Glutamatergic neuron (in vitro differentiated cells): Measurements from ENCODE around the gene IYD. TPM values are rescaled to one million over a fixed set of nuclear protein-coding genes. Genes with fewer than 3 reads are reported as not detected.

Experiments
- DNase-seq: peaks from one replicate; pipeline ENCODE4 v3.0.0; 2022
- H3K27ac Mint-ChIP-seq: one replicate; pipeline ENCODE4 v1.8.0; 2020; ENCODE audit warnings: mild to moderate bottlenecking, mixed read lengths, inconsistent platforms; ENCODE audit not compliant: unreplicated experiment
- H3K27me3 Mint-ChIP-seq: one replicate; pipeline ENCODE4 v1.8.0; 2020; ENCODE audit warnings: mild to moderate bottlenecking, moderate library complexity, mixed read lengths, inconsistent platforms; ENCODE audit not compliant: unreplicated experiment
- H3K36me3 Mint-ChIP-seq: one replicate; pipeline ENCODE4 v1.8.0; 2020; ENCODE audit warnings: mild to moderate bottlenecking, mixed read lengths, inconsistent platforms; ENCODE audit not compliant: unreplicated experiment
- H3K4me1 Mint-ChIP-seq: one replicate; pipeline ENCODE4 v1.8.0; 2020; ENCODE audit warnings: mild to moderate bottlenecking, low read depth, mixed read lengths, inconsistent platforms; ENCODE audit not compliant: unreplicated experiment
- H3K4me3 Mint-ChIP-seq: one replicate; pipeline ENCODE4 v1.8.0; 2020; ENCODE audit warnings: mild to moderate bottlenecking, mixed read lengths, inconsistent platforms; ENCODE audit not compliant: unreplicated experiment
- H3K9me3 Mint-ChIP-seq: one replicate; pipeline ENCODE4 v1.8.0; 2020; ENCODE audit warnings: mild to moderate bottlenecking, moderate library complexity, mixed read lengths, inconsistent platforms; ENCODE audit not compliant: unreplicated experiment
- CTCF ChIP-seq: fragments of 200-600 bp; sonication (generic); IDR thresholded peaks from one replicate; pipeline ENCODE4 v1.5.0; 2021; ENCODE audit not compliant: partially characterized antibody, unreplicated experiment
- total RNA-seq: library from RNA; stranded (reverse); fragmentation: NEBNext Ultra II Directional; extraction: Animal tissue kit (Norgen Biotek cat#: 25700); gene quantifications from one replicate; pipeline ENCODE4 v1.2.1, GENCODE V29; 2021; ENCODE audit not compliant: unreplicated experiment

IYD gene
- total RNA-seq, 1 donor from 2014 or later, result not detected

DNA sequence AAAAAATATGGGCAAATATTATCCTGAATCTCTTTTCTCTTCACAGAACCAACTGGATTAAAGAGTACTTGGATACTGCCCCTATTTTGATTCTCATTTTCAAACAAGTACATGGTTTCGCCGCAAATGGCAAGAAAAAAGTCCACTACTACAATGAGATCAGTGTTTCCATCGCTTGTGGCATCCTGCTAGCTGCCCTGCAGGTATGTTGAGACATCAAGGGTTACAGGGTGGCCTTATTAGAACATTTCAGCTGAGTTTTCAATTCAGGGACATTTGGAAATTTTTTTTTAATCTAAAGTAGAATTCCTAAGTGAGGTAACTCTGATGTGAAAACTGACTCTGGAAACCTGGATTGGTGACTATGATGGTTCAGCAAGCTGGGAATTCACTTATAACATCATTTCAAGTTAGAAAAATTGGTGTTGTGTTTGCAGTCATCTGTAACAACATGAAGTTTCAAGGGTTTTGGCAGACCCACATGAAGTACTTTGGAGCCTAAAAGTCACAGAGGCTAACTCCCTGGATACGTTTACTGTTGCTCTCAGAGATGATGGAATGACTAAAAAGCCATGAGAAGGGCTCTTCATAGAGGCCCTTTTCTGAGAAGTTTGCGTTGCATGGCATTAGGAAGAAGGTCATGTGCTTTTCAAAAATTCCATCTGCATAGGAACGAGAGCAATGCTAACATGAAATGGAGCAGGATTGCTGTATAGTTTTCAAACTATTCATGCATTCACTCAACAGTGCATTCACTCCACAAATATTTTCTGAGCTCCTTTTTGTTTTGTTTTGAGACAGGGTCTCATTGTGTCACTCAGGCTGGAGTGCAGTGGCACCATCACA is 25.5 kb downstream of the IYD start:
- no peak for TF ChIP-seq CTCF
- Mint-ChIP-seq H3K4me3 (no peak overlapping the region), H3K27ac (no peak overlapping the region), H3K27me3 (no peaks in the 10 kb centered on the region), H3K36me3 (no peaks in the 10 kb centered on the region), H3K9me3 (peaks cover under 1% of the 10 kb centered on the region), H3K4me1 (peaks cover under 1% of the 10 kb centered on the region)
- no peak for DNase-seq

DNA sequence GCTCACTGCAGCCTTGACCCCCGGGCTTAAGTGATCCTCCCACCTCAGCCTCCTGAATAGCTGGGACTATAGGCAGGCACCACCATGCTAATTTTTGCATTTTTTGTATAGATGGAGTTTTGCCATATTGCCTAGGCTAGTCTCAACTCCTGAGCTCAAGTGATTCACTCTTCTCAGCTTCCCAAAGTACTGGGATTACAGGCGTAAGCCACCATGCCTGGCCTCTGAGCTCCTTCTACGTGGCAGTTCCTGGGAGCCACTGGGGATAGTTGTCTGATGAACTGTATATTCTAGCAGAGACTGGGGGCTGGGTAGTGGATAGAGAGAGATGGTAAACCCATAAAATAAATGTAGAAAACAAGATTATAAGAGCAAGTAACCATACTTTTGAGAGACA is 26.1 kb downstream of the IYD start:
- TF ChIP-seq CTCF, result no peak
- H3K27me3 Mint-ChIP-seq, result no peaks in the 10 kb centered on the region
- DNase-seq, result no peak
- H3K36me3 Mint-ChIP-seq, result no peaks in the 10 kb centered on the region
- peaks cover 3% of the 10 kb centered on the region for H3K9me3 Mint-ChIP-seq
- H3K4me1 Mint-ChIP-seq, result peaks cover 2% of the 10 kb centered on the region
- H3K4me3 Mint-ChIP-seq, result no peak overlapping the region
- no peak overlapping the region for H3K27ac Mint-ChIP-seq

GRCh38 chr6:150395388-150396009 is 26.7 kb downstream of the IYD start:
- Mint-ChIP-seq H3K27ac (no peak overlapping the region), H3K4me3 (no peak overlapping the region), H3K36me3 (no peaks in the 10 kb centered on the region), H3K4me1 (peaks cover 2% of the 10 kb centered on the region), H3K27me3 (no peaks in the 10 kb centered on the region), H3K9me3 (peaks cover 3% of the 10 kb centered on the region)
- DNase-seq, result peak; percentile 65
- TF ChIP-seq CTCF, result peak; percentile 84

GRCh38 chr6:150403458-150404246 is 34.8 kb downstream of the IYD start:
- H3K9me3 Mint-ChIP-seq, result peaks cover 3% of the 10 kb centered on the region
- H3K4me1 Mint-ChIP-seq, result peaks cover 4% of the 10 kb centered on the region
- H3K4me3 Mint-ChIP-seq, result no peak overlapping the region
- peaks cover 2% of the 10 kb centered on the region for H3K27me3 Mint-ChIP-seq
- DNase-seq, result no peak
- TF ChIP-seq CTCF, result no peak
- no peaks in the 10 kb centered on the region for H3K36me3 Mint-ChIP-seq
- no peak overlapping the region for H3K27ac Mint-ChIP-seq
